Muscle of leg (tissue), 11 donors: ENCODE results near the gene CPA1. TPM values are rescaled to one million over a fixed set of nuclear protein-coding genes. Genes with fewer than 3 reads are reported as not detected.

Experiments used
- DNase-seq: peaks from one replicate; pipeline ENCODE4 v3.0.0; 2013
- H3K27ac ChIP-seq: one replicate; pipeline ENCODE4 v1.5.1; 2013; ENCODE audit warnings: mild to moderate bottlenecking, low read length, control low read depth
- H3K27me3 ChIP-seq: one replicate; pipeline ENCODE4 v1.6.1; 2013; ENCODE audit warnings: low read length; ENCODE audit not compliant: control insufficient read depth, insufficient read depth
- H3K36me3 ChIP-seq: one replicate; pipeline ENCODE4 v1.6.1; 2013; ENCODE audit warnings: low read length; ENCODE audit not compliant: control insufficient read depth, insufficient read depth
- H3K4me1 ChIP-seq: one replicate; pipeline ENCODE4 v1.6.1; 2013; ENCODE audit warnings: low read length; ENCODE audit not compliant: control insufficient read depth, insufficient read depth
- H3K4me3 ChIP-seq: one replicate; pipeline ENCODE4 v1.5.1; 2013; ENCODE audit warnings: low read length, control low read depth
- H3K9me3 ChIP-seq: replicated peaks from 2 replicates; pipeline ENCODE4 v1.6.1; 2013; ENCODE audit warnings: low read depth, low read length; ENCODE audit not compliant: control insufficient read depth
- WGBS: methylation state at CpG from one replicate; pipeline ENCODE4 v1.1.5; 2013; ENCODE audit warnings: missing lambda C conversion rate; ENCODE audit not compliant: insufficient coverage; 5-methylcytosine and 5-hydroxymethylcytosine counted together
- polyA plus RNA-seq, 8 donors: library from polyadenylated mRNA; unstranded; fragments of 120-200 nt; gene quantifications; one replicate each; pipeline versions ENCODE4 v1.2.1 to v1.2.3, GENCODE V29; 2013; ENCODE audit warnings: inconsistent platforms in 1 of 8, low replicate concordance in 1 of 8; ENCODE audit not compliant: insufficient read length in 8 of 8, insufficient read depth in 1 of 8
- total RNA-seq: library from RNA; stranded (reverse); fragments of 120-200 nt; gene quantifications from one replicate; pipeline ENCODE4 v1.2.4, GENCODE V29; 2013

Gene CPA1
- total and polyA plus RNA-seq, 9 donors: 2.6 to 6.7 (median 4.3) TPM

DNA sequence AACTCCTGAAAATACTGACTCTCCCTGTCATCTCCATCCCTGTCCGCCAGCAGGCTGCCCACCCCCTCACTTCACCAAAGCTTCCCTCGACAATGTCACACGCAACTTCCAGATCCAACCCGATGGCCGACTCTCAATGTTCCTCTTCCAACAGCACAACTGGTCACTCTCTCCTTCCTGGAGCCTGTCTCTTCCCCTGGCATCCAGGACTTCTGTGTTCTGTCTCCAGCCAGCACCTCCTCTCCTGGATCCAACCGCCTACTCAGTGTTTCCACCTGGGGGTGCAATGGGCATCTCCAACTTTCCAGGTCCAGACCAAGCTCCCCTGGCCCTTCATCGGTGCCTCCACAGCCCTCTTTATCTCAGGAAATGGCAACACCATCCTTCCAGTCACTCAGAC lies 27.1 kb upstream of the CPA1 start:
- Histone ChIP-seq H3K27ac (peak overlapping the region; percentile 92), H3K4me1 (peaks cover 75% of the 10 kb centered on the region), H3K9me3 (no peaks in the 10 kb centered on the region), H3K27me3 (no peaks in the 10 kb centered on the region), H3K36me3 (no peaks in the 10 kb centered on the region), H3K4me3 (no peak overlapping the region)
- WGBS: 73% methylated on average over 7 of the region's 7 CpGs
- DNase-seq: no peak

GRCh38 chr7:130356121-130356875 lies 24.0 kb upstream of the CPA1 start:
- Histone ChIP-seq H3K9me3 (peaks cover 19% of the 10 kb centered on the region), H3K4me3 (no peak overlapping the region), H3K27ac (peak overlapping the region; percentile 98), H3K4me1 (peaks cover 58% of the 10 kb centered on the region), H3K27me3 (no peaks in the 10 kb centered on the region), H3K36me3 (no peaks in the 10 kb centered on the region)
- DNase-seq: peak; percentile 97
- WGBS: 11% methylated on average over 5 of the region's 9 CpGs

- H3K36me3 ChIP-seq: no peaks in the 10 kb centered on the region
- no peaks in the 10 kb centered on the region for H3K27me3 ChIP-seq
- peaks cover 50% of the 10 kb centered on the region for H3K4me1 ChIP-seq
- peak overlapping the region; percentile 98 for H3K27ac ChIP-seq
- WGBS: 35% methylated on average over 5 of the region's 16 CpGs
- no peak overlapping the region for H3K4me3 ChIP-seq
- H3K9me3 ChIP-seq: peaks cover 19% of the 10 kb centered on the region
- DNase-seq: peak; percentile 95
Measured at GRCh38 chr7:130356876-130357611, 23.2 kb upstream of the CPA1 start.

GRCh38 chr7:130358471-130358870 lies 21.8 kb upstream of the CPA1 start:
- no peaks in the 10 kb centered on the region for H3K36me3 ChIP-seq
- WGBS: 100% methylated on average over 3 of the region's 4 CpGs

DNA sequence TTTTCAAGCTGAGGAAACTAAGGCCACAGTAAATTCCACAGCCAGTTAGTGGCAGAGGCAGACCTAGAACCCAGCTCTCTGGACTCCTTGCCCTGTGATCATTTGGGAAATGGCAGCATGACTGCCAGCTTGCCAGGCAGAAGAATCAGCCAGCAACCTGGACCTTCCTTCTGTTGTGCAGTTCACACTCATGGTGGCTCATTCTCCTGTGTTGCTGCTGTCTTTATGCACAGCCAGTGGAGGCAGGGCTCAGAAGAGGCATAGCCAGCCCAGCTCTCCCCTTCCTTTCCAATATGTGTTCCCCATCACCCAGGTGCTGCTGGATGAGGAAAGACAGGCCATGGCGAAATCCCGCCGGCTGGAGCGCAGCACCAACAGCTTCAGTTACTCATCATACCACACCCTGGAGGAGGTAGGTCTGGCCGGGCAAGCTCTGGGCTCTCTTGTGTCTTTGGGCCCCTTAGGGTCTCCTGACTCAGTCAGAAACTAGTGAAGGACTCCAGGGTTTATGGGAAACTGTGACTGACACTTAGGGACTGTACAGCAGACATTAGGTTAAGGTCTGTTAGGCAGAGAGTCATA lies 20.9 kb upstream of the CPA1 start:
- no CpG with 5 or more reads among the region's 5 CpGs for WGBS
- Histone ChIP-seq H3K9me3 (peaks cover 19% of the 10 kb centered on the region), H3K4me1 (peaks cover 55% of the 10 kb centered on the region), H3K27me3 (no peaks in the 10 kb centered on the region), H3K36me3 (no peaks in the 10 kb centered on the region), H3K27ac (no peak overlapping the region), H3K4me3 (no peak overlapping the region)
- no peak for DNase-seq

More at GRCh38 chr7:130358471-130358870, 21.8 kb upstream of the CPA1 start:
- Histone ChIP-seq H3K4me1 (peaks cover 49% of the 10 kb centered on the region), H3K27ac (peak overlapping the region; percentile 98), H3K27me3 (no peaks in the 10 kb centered on the region), H3K4me3 (no peak overlapping the region), H3K9me3 (peaks cover 19% of the 10 kb centered on the region)
- DNase-seq: no peak

- Histone ChIP-seq H3K36me3 (no peaks in the 10 kb centered on the region), H3K4me1 (peaks cover 55% of the 10 kb centered on the region), H3K4me3 (no peak overlapping the region), H3K27ac (no peak overlapping the region), H3K9me3 (peaks cover 19% of the 10 kb centered on the region), H3K27me3 (no peaks in the 10 kb centered on the region)
- DNase-seq: no peak
- no CpG with 5 or more reads among the region's 3 CpGs for WGBS
Measured at GRCh38 chr7:130360518-130360917, 19.8 kb upstream of the CPA1 start.

DNA sequence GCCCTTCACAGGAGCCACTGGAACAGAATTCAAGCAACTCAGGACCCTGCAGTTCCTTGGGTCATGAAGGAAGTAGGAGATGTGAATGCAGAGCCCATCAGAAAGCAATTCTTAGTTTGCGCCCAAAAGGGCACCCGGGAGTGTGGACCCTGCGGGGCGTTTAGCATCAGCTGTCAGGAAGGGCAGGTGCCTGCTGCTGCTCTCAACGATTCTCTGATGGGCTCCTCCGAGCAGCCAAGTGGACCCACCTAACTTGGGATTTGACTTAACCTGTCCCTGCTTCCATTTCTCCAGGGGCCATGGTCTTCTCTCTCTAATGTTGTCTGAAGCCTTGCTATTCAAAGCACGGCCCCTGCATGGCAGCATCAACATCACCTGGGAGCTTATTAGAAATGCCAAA lies 18.6 kb upstream of the CPA1 start:
- DNase-seq: no peak
- peaks cover 19% of the 10 kb centered on the region for H3K9me3 ChIP-seq

GRCh38 chr7:130362251-130362816 lies 18.0 kb upstream of the CPA1 start:
- Histone ChIP-seq H3K27ac (no peak overlapping the region), H3K4me3 (no peak overlapping the region), H3K4me1 (peaks cover 55% of the 10 kb centered on the region), H3K9me3 (peaks cover 19% of the 10 kb centered on the region), H3K36me3 (no peaks in the 10 kb centered on the region), H3K27me3 (no peaks in the 10 kb centered on the region)
- 89% methylated on average over 10 of the region's 10 CpGs for WGBS
- no peak for DNase-seq

More for the DNA sequence above, 18.6 kb upstream of the CPA1 start:
- H3K27ac ChIP-seq: no peak overlapping the region
- no peaks in the 10 kb centered on the region for H3K27me3 ChIP-seq
- H3K36me3 ChIP-seq: no peaks in the 10 kb centered on the region
- no peak overlapping the region for H3K4me3 ChIP-seq
- H3K4me1 ChIP-seq: peaks cover 55% of the 10 kb centered on the region
- WGBS: 90% methylated on average over 7 of the region's 7 CpGs

GRCh38 chr7:130363026-130363847 lies 17.1 kb upstream of the CPA1 start:
- Histone ChIP-seq H3K27me3 (no peaks in the 10 kb centered on the region), H3K4me1 (peaks cover 59% of the 10 kb centered on the region), H3K36me3 (no peaks in the 10 kb centered on the region), H3K4me3 (no peak overlapping the region), H3K27ac (peak overlapping the region; percentile 98), H3K9me3 (peaks cover 19% of the 10 kb centered on the region)
- peak; percentile 54 for DNase-seq
- WGBS: 82% methylated on average over 7 of the region's 8 CpGs
